GM06990 (cell line): ENCODE results near the gene SPIN1.

ENCODE experiments used
- DNase-seq: peaks from one replicate; pipeline ENCODE4 v3.0.0-alpha.2; 2011; ENCODE audit not compliant: insufficient read length; ENCODE audit errors: extremely low read depth
- H3K27me3 ChIP-seq: replicated peaks from 2 replicates; pipeline ENCODE4 v1.6.0; 2011; ENCODE audit warnings: low read length; ENCODE audit not compliant: control insufficient read depth, insufficient read depth
- H3K36me3 ChIP-seq: 2 replicates; pipeline ENCODE4 v1.5.1; 2011; ENCODE audit warnings: low read length; ENCODE audit not compliant: control insufficient read depth, insufficient read depth
- H3K4me3 ChIP-seq: replicated peaks from 2 replicates; pipeline ENCODE4 v1.5.1; 2011; ENCODE audit warnings: low read depth, mild to moderate bottlenecking, control low read depth, low read length
- TF ChIP-seq, protein P1 (sequence below): IDR thresholded peaks from 2 replicates; pipeline ENCODE4 v1.5.1; 2011; ENCODE audit warnings: low read length, control low read depth, mild to moderate bottlenecking, inconsistent platforms; ENCODE audit not compliant: insufficient read depth, poor library complexity, severe bottlenecking

Gene SPIN1

DNA sequence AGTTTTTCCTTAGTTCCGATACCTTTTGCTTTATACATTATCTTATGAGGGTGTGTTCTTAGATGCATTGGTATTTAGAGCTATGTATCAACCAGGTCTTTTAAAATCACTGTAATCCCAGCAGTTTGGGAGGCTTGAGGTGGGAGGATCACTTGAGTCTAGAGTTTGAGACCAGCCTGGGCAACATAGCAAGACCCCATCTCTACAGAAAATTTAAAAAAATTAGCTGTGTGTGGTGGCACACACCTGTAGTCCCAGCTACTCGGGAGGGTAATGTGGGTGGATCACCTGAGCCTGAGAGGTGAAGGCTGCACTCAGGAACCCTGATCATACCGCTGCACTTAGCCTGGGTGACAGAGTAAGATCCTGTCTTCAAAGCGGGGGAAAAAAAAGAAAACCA lies 15.1 kb downstream of the SPIN1 start:
- TF ChIP-seq, protein P1, sequence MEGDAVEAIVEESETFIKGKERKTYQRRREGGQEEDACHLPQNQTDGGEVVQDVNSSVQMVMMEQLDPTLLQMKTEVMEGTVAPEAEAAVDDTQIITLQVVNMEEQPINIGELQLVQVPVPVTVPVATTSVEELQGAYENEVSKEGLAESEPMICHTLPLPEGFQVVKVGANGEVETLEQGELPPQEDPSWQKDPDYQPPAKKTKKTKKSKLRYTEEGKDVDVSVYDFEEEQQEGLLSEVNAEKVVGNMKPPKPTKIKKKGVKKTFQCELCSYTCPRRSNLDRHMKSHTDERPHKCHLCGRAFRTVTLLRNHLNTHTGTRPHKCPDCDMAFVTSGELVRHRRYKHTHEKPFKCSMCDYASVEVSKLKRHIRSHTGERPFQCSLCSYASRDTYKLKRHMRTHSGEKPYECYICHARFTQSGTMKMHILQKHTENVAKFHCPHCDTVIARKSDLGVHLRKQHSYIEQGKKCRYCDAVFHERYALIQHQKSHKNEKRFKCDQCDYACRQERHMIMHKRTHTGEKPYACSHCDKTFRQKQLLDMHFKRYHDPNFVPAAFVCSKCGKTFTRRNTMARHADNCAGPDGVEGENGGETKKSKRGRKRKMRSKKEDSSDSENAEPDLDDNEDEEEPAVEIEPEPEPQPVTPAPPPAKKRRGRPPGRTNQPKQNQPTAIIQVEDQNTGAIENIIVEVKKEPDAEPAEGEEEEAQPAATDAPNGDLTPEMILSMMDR: no peak
- Histone ChIP-seq H3K36me3 (no peaks in the 10 kb centered on the region), H3K4me3 (no peak overlapping the region), H3K27me3 (no peaks in the 10 kb centered on the region)
- no peak for DNase-seq

DNA sequence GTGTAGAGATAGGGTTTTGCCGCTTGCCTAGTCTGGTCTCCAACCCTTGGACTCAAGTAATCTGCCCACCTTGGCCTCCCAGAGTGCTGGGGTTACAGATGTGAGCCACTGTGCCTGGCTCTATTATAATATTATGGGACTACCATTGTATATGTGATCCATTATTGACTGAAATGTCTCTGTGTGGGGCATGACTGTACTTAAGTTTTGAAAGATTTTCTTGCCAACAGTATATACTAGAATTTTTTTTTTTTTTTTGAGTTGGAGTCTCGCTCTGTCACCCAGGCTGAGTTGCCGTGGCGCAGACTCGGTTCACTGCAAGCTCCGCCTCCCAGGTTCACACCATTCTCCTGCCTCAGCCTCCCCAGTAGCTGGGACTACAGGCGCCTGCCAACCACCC lies 17.8 kb downstream of the SPIN1 start:
- Histone ChIP-seq H3K27me3 (no peaks in the 10 kb centered on the region), H3K36me3 (no peaks in the 10 kb centered on the region), H3K4me3 (no peak overlapping the region)
- TF ChIP-seq, protein P1: no peak
- no peak for DNase-seq

DNA sequence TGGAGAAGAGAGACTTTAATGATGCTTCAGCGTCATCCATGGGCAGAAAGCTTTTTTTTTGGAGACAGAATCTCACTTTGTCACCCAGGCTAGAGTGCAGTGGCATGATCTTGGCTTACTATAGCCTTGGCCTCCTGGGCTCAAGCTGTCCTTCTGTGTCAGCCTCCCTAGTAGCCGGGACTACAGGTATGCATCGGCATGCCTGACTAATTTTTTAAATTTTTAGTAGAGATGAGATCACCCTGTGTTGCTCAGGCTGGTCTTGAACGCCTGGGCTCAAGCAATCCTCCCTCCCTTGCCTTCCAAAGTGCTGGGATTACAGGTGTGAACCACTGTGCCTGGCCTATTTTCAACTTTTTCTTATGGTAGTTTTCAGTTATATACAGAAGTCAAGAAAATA lies 23.2 kb downstream of the SPIN1 start:
- no peak for DNase-seq
- no peaks in the 10 kb centered on the region for H3K27me3 ChIP-seq
- no peaks in the 10 kb centered on the region for H3K36me3 ChIP-seq
- TF ChIP-seq, protein P1: no peak
- no peak overlapping the region for H3K4me3 ChIP-seq

DNA sequence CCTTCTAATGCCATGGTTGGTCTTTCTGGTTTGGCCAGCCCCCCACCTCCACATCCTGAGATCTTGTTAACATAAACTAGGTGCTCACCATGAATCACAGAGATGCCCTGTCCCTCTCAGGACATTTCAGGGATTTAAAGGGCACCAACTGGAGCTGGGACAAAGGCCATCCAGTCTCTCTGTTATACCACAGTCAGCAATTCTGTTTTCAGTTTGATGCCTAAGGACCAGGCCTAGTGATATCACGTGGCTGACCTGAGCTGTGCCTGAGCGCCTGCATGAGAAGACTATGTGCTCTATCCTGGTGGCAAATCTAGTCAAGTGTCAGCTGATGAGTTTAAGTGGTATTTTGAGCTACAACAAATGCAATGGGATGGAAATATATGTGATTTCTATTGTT lies 26.1 kb downstream of the SPIN1 start:
- TF ChIP-seq, protein P1: no peak
- H3K36me3 ChIP-seq: no peaks in the 10 kb centered on the region
- H3K4me3 ChIP-seq: no peak overlapping the region
- H3K27me3 ChIP-seq: no peaks in the 10 kb centered on the region
- no peak for DNase-seq

DNA sequence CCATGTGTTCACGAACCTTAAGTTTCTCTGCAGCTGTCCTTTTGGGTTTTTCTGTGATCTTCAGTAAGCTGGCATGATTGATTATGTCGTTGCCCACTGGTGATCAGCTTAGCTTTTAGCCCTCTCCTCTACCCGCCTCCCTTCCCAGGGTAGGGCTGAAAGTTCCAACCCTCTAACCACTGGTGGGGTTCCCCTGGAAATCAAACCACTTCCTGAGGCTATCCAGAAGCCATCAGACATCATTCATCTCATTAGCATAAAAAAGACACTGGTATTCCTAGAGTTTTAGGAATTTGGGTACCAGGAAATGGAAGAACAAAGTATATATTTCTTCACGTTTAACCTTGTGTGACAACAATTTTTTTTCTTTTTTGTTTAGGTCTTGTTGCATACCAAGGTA lies 29.8 kb downstream of the SPIN1 start:
- H3K27me3 ChIP-seq: no peaks in the 10 kb centered on the region
- H3K36me3 ChIP-seq: no peaks in the 10 kb centered on the region
- no peak for DNase-seq
- no peak overlapping the region for H3K4me3 ChIP-seq
- TF ChIP-seq, protein P1: no peak
